Measurements from ENCODE around the gene TRMT11. TPM values are rescaled to one million over a fixed set of nuclear protein-coding genes. Genes with fewer than 3 reads are reported as not detected.

TRMT11 gene
- total and polyA plus RNA-seq, 2 of the 8 experiments (the other 6 are each of a cell fraction or from before 2014, with no cell fraction given) = 19.7 to 32.4 TPM

DNA sequence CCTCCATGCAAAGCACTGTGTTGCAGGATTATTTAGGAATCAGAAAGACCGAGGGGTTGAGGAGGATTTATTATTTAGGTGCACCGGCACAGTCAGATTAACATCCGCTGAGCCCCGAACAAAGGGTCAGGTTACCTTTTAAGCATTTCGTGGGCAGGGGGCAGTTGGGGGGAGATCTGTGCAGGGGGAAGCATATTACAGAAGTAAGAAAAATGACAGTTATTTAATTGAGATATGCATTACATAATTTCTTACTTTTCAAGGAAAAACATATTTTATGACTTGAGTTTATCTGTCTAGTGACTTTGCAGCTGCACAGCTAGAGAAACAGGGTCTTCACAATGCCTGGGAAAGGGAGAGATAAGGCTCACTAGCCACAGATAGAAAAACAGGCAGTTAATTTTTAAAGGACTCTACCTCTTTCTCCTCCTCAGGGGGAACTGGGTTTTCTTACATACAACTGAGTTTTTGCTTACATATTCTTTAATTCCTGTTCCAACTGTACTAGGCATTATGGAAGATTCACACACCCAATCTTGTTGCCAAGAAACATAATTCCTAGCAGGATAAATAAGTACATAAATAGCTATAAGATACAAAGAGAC is 31.5 kb upstream of the TRMT11 start:
- no peak overlapping the region for H2AFZ ChIP-seq (ENCODE audit: low read length)
- H3K4ac ChIP-seq (replicated peaks; ENCODE audit: insufficient read length, low read depth, low read length) = no peak overlapping the region
- H3K18ac ChIP-seq (ENCODE audit: extremely low read depth, low read length) = no peak overlapping the region
- no peak overlapping the region for H2BK120ac ChIP-seq (replicated peaks; ENCODE audit: low read depth, low read length)
- H3K36me3 ChIP-seq (ENCODE audit: control insufficient read depth in 2 of 4, insufficient read depth in 4 of 4, low read length in 3 of 4) = no peaks in the 10 kb centered on the region
- peaks cover 0 to 11% of the 10 kb centered on the region in 2 experiments; a peak in 1 of 4 replicates for H3K79me2 ChIP-seq (ENCODE audit: control insufficient read depth in 1 of 2, insufficient read depth in 2 of 2, low read length in 2 of 2)
- no peaks in the 10 kb centered on the region for H3K27me3 ChIP-seq (replicated peaks in 1 of 4; ENCODE audit: control insufficient read depth in 3 of 4, extremely low read depth in 1 of 4, insufficient read depth in 3 of 4, low read length in 3 of 4)
- no peak overlapping the region for H3K56ac ChIP-seq (replicated peaks; ENCODE audit: insufficient read length, low read depth, low read length)
- H2AK5ac ChIP-seq (ENCODE audit: low read depth, low read length) = no peak overlapping the region
- H4K8ac ChIP-seq (ENCODE audit: extremely low read depth, insufficient read depth, low read length) = no peak overlapping the region
- H4K91ac ChIP-seq (replicated peaks; ENCODE audit: insufficient read length, low read length) = no peak overlapping the region
- H3K14ac ChIP-seq (ENCODE audit: insufficient read length) = no peak overlapping the region
- no peak for FAIRE-seq
- ChIA-PET CTCF (ENCODE audit: partially characterized antibody) (interaction anchor here (1.0 to 7.3 kb wide), 23 partner anchors 9 to 645 kb away, joined by 3 to 77 read pairs (median 7); partner anchors contain the start of gene NCOA7), POLR2A (ENCODE audit: partially characterized antibody) (no interaction called here)
- H2BK20ac ChIP-seq (ENCODE audit: low read length) = no peak overlapping the region
- no peak overlapping the region for H3K27ac ChIP-seq (ENCODE audit: low read depth, low read length)
- H3K23ac ChIP-seq (ENCODE audit: insufficient read length) = no peak overlapping the region
- H3K9me3 ChIP-seq (ENCODE audit: insufficient read depth in 2 of 2, low read depth in 1 of 2, low read length in 1 of 2) = no peaks in the 10 kb centered on the region
- H2BK15ac ChIP-seq (ENCODE audit: low read length) = no peak overlapping the region
- peaks cover 0 to 9% (median 5%) of the 10 kb centered on the region in 4 experiments; a peak in 4 of 7 replicates for H3K4me1 ChIP-seq (replicated peaks in 1 of 4; ENCODE audit: control insufficient read depth in 3 of 4, insufficient read depth in 4 of 4, low read length in 3 of 4)
- no peak overlapping the region for H3K4me2 ChIP-seq (ENCODE audit: insufficient read depth in 1 of 2, low read depth in 2 of 2, low read length in 2 of 2)
- DNase-seq (ENCODE audit: low read depth in 1 of 2, low spot score in 2 of 2) = no peak
- no peaks in the 10 kb centered on the region for H3K79me1 ChIP-seq (ENCODE audit: low read depth, low read length)
- no peak overlapping the region for H3K4me3 ChIP-seq (ENCODE audit: extremely low read depth in 1 of 4, insufficient read depth in 2 of 4, low read depth in 3 of 4, low read length in 4 of 4)
- 87% methylated on average over 5 of the region's 5 CpGs; no CpG with 5 or more reads in 1 of the 2 experiments for WGBS, 2 experiments (ENCODE audit: extremely low coverage in 1 of 2, insufficient coverage in 1 of 2, insufficient read length in 1 of 2, insufficient replicate concordance in 2 of 2, low coverage in 1 of 2, low lambda C conversion rate in 2 of 2, missing lambda C conversion rate in 1 of 2)
- no peak overlapping the region for H4K5ac ChIP-seq (ENCODE audit: insufficient read length, low read depth, low read length)
- H3K23me2 ChIP-seq (ENCODE audit: low read depth, low read length) = no peaks in the 10 kb centered on the region; the same call in 1 of the 2 replicates
- no peak overlapping the region for H2BK12ac ChIP-seq (ENCODE audit: low read depth, low read length)
- no peak overlapping the region for H2BK5ac ChIP-seq (ENCODE audit: low read depth, low read length)
- H3K9ac ChIP-seq (replicated peaks in 1 of 4; ENCODE audit: extremely low read depth in 1 of 4, low read depth in 3 of 4, low read length in 3 of 4) = no peak overlapping the region
- no peaks in the 10 kb centered on the region for H4K20me1 ChIP-seq (replicated peaks in 1 of 2; ENCODE audit: control insufficient read depth in 1 of 2, insufficient read depth in 2 of 2, low read length in 2 of 2)
- no peak for TF ChIP-seq CTCF (IDR thresholded peaks at IDR 0.05; ENCODE audit: control extremely low read depth in 1 of 3, insufficient read depth in 1 of 3, low read depth in 1 of 3, low read length in 3 of 3)
- TF ChIP-seq NRF1 (IDR thresholded peaks at IDR 0.05; ENCODE audit: low read depth, low read length) = no peak
- TF ChIP-seq, protein P1, sequence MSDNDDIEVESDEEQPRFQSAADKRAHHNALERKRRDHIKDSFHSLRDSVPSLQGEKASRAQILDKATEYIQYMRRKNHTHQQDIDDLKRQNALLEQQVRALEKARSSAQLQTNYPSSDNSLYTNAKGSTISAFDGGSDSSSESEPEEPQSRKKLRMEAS (IDR thresholded peaks at IDR 0.05) = no peak
- TF ChIP-seq RNF2 (IDR thresholded peaks at IDR 0.05; ENCODE audit: borderline replicate concordance, low read depth, low read length, missing control alignments, poor library complexity, severe bottlenecking) = no peak
- no peak for TF ChIP-seq KDM4A (IDR thresholded peaks at IDR 0.05; ENCODE audit: low read depth, low read length, severe bottlenecking)
- TF ChIP-seq SAP30 (IDR thresholded peaks at IDR 0.05; ENCODE audit: insufficient read depth, insufficient replicate concordance, low read length) = no peak
- no peak for TF ChIP-seq CBX8 (IDR thresholded peaks at IDR 0.05; ENCODE audit: borderline replicate concordance, low read depth, low read length)
- no peak for TF ChIP-seq ATF3 (IDR thresholded peaks at IDR 0.05; ENCODE audit: insufficient read depth, low read depth, low read length)
